Neural progenitor cell (in vitro differentiated cells): ENCODE data around the gene GSE1. TPM values are rescaled to one million over a fixed set of nuclear protein-coding genes. Genes with fewer than 3 reads are reported as not detected.

Source experiments
- DNase-seq: peaks from one replicate; pipeline ENCODE4 v3.0.0-alpha.2; 2016; ENCODE audit warnings: low spot score
- H2AFZ ChIP-seq: fragments of 200-600 bp; sonication (generic); replicated peaks from 2 replicates; pipeline ENCODE4 v1.6.1; 2016; ENCODE audit warnings: antibody characterized with exemption
- H3F3A ChIP-seq: fragments of 200-600 bp; sonication (generic); 2 replicates; pipeline ENCODE4 v1.6.1; 2016; ENCODE audit warnings: antibody characterized with exemption, low read depth
- H3K27ac ChIP-seq: fragments of 200-600 bp; sonication (generic); 2 replicates; pipeline ENCODE4 v1.5.1; 2016; ENCODE audit warnings: mild to moderate bottlenecking
- H3K27me3 ChIP-seq: fragments of 200-600 bp; sonication (generic); 2 replicates; pipeline ENCODE4 v1.6.1; 2016; ENCODE audit warnings: mild to moderate bottlenecking, moderate library complexity
- H3K36me3 ChIP-seq: fragments of 200-600 bp; sonication (generic); 2 replicates; pipeline ENCODE4 v1.5.1; 2016
- H3K4me1 ChIP-seq: fragments of 200-600 bp; sonication (generic); 2 replicates; pipeline ENCODE4 v1.6.1; 2016; ENCODE audit warnings: mixed run types
- H3K4me2 ChIP-seq: fragments of 200-600 bp; sonication (generic); 2 replicates; pipeline ENCODE4 v1.6.1; 2016
- H3K4me3 ChIP-seq: fragments of 200-600 bp; sonication (generic); 2 replicates; pipeline ENCODE4 v1.5.1; 2016
- H3K79me2 ChIP-seq: fragments of 200-600 bp; sonication (generic); 2 replicates; pipeline ENCODE4 v1.6.1; 2016; ENCODE audit warnings: low read depth
- H3K9ac ChIP-seq: fragments of 200-600 bp; sonication (generic); 2 replicates; pipeline ENCODE4 v1.6.1; 2016
- H3K9me3 ChIP-seq: fragments of 200-600 bp; sonication (generic); 2 replicates; pipeline ENCODE4 v1.5.1; 2016; ENCODE audit warnings: low read depth
- H4K20me1 ChIP-seq: fragments of 200-600 bp; sonication (generic); 2 replicates; pipeline ENCODE4 v1.6.1; 2016; ENCODE audit warnings: low read depth
- H3K27ac Mint-ChIP-seq: 3 replicates; pipeline ENCODE4 v1.8.0; 2021; ENCODE audit warnings: mixed read lengths
- H3K27me3 Mint-ChIP-seq: 2 replicates; pipeline ENCODE4 v1.8.0; 2022; ENCODE audit warnings: low read depth, mild to moderate bottlenecking, inconsistent platforms, moderate library complexity, mixed read lengths; ENCODE audit not compliant: insufficient read depth
- H3K36me3 Mint-ChIP-seq: 3 replicates; pipeline ENCODE4 v1.8.0; 2021; ENCODE audit warnings: mixed read lengths
- H3K4me1 Mint-ChIP-seq: 3 replicates; pipeline ENCODE4 v1.8.0; 2021; ENCODE audit warnings: mixed read lengths
- H3K4me3 Mint-ChIP-seq: 3 replicates; pipeline ENCODE4 v1.8.0; 2021; ENCODE audit warnings: mild to moderate bottlenecking, moderate library complexity, mixed read lengths
- H3K9me3 Mint-ChIP-seq: 3 replicates; pipeline ENCODE4 v1.8.0; 2020; ENCODE audit warnings: mixed read lengths
- EZH2 ChIP-seq: fragments of 200-600 bp; sonication (generic); IDR thresholded peaks from 2 replicates; pipeline ENCODE4 v1.6.1; 2017; ENCODE audit warnings: antibody characterized with exemption, mild to moderate bottlenecking, moderate library complexity
- EZH2phosphoT487 ChIP-seq: fragments of 200-600 bp; sonication (generic); IDR thresholded peaks from 2 replicates; pipeline ENCODE4 v1.6.1; 2017; ENCODE audit warnings: antibody characterized with exemption
- total RNA-seq: library from RNA; depleted of rRNA; stranded (reverse); fragments of >200 nt; gene quantifications from 2 replicates; pipeline ENCODE4 v1.2.3, GENCODE V29; 2015; ENCODE audit warnings: low replicate concordance
- TF ChIP-seq, protein P1 (sequence below): fragments of 200-600 bp; sonication (generic); IDR thresholded peaks from 2 replicates; pipeline ENCODE4 v1.5.1; 2017; ENCODE audit warnings: antibody characterized with exemption, mild to moderate bottlenecking

Gene GSE1
- total RNA-seq, 1 donor from 2014 or later = 7.7 TPM

DNA sequence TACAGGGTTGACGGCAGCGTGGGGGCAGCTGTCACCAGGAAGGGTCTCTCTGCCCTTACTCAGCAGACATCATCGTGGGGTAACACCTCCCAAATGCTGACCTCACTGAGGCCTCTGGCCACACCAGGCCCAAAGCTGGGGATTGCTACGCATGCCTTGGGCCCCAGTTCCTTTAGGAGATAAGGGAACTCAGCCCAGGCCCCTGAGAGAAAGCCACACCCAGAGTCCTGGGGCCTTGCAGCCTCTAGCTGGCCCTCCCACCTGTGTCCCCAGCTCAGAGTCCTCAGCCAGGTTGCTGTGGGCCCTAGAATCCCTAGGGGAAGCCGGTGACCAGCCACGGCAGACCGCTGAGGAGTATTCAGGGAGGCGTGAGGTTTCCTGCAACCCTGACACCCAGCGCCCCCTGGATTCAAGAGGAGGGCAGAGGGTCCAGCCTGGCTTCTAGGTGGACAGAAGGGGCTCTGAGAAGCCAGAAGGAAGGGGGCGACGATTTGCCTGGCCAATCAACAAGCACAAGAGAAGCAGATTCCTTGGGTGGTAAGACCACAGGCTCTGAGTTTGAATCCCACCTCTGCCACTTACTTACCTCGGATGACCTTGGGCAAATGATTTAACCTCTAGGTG, 85.9 kb downstream of the GSE1 start:
- no peak overlapping the region for H3K4me3 ChIP-seq
- no peak overlapping the region for H3K4me3 Mint-ChIP-seq
- no peaks in the 10 kb centered on the region for H3K36me3 Mint-ChIP-seq
- H4K20me1 ChIP-seq = no peaks in the 10 kb centered on the region
- no peak for TF ChIP-seq EZH2
- TF ChIP-seq, protein P1, sequence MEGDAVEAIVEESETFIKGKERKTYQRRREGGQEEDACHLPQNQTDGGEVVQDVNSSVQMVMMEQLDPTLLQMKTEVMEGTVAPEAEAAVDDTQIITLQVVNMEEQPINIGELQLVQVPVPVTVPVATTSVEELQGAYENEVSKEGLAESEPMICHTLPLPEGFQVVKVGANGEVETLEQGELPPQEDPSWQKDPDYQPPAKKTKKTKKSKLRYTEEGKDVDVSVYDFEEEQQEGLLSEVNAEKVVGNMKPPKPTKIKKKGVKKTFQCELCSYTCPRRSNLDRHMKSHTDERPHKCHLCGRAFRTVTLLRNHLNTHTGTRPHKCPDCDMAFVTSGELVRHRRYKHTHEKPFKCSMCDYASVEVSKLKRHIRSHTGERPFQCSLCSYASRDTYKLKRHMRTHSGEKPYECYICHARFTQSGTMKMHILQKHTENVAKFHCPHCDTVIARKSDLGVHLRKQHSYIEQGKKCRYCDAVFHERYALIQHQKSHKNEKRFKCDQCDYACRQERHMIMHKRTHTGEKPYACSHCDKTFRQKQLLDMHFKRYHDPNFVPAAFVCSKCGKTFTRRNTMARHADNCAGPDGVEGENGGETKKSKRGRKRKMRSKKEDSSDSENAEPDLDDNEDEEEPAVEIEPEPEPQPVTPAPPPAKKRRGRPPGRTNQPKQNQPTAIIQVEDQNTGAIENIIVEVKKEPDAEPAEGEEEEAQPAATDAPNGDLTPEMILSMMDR = peak; percentile 41
- no peak overlapping the region for H3K4me2 ChIP-seq
- peak; percentile 58 for DNase-seq
- no peak overlapping the region for H2AFZ ChIP-seq
- no peak overlapping the region for H3K9ac ChIP-seq
- H3K79me2 ChIP-seq = no peaks in the 10 kb centered on the region
- peaks cover 18% of the 10 kb centered on the region for H3K4me1 Mint-ChIP-seq
- H3F3A ChIP-seq = peaks cover 6% of the 10 kb centered on the region
- H3K27ac Mint-ChIP-seq = no peak overlapping the region
- no peaks in the 10 kb centered on the region for H3K36me3 ChIP-seq
- H3K27me3 ChIP-seq = no peaks in the 10 kb centered on the region
- H3K9me3 ChIP-seq = no peaks in the 10 kb centered on the region
- no peaks in the 10 kb centered on the region for H3K9me3 Mint-ChIP-seq
- no peaks in the 10 kb centered on the region for H3K4me1 ChIP-seq
- H3K27me3 Mint-ChIP-seq = peaks cover 9% of the 10 kb centered on the region
- H3K27ac ChIP-seq = no peak overlapping the region

GRCh38 chr16:85699628-85700027, 86.5 kb downstream of the GSE1 start:
- H3K27me3 ChIP-seq = no peaks in the 10 kb centered on the region
- no peak overlapping the region for H3K27ac ChIP-seq
- Mint-ChIP-seq H3K27ac (peak overlapping the region; percentile 79), H3K36me3 (no peaks in the 10 kb centered on the region), H3K27me3 (peaks cover 9% of the 10 kb centered on the region), H3K4me3 (no peak overlapping the region), H3K9me3 (no peaks in the 10 kb centered on the region), H3K4me1 (peaks cover 18% of the 10 kb centered on the region)
- H3K4me1 ChIP-seq = no peaks in the 10 kb centered on the region
- H3F3A ChIP-seq = peaks cover 6% of the 10 kb centered on the region
- H3K9ac ChIP-seq = no peak overlapping the region
- H3K4me2 ChIP-seq = no peak overlapping the region
- H3K4me3 ChIP-seq = no peak overlapping the region
- no peaks in the 10 kb centered on the region for H3K9me3 ChIP-seq
- H2AFZ ChIP-seq = no peak overlapping the region
- no peaks in the 10 kb centered on the region for H3K36me3 ChIP-seq
- DNase-seq = no peak
- TF ChIP-seq EZH2phosphoT487 = no peak
- H4K20me1 ChIP-seq = no peaks in the 10 kb centered on the region
- H3K79me2 ChIP-seq = no peaks in the 10 kb centered on the region

DNA sequence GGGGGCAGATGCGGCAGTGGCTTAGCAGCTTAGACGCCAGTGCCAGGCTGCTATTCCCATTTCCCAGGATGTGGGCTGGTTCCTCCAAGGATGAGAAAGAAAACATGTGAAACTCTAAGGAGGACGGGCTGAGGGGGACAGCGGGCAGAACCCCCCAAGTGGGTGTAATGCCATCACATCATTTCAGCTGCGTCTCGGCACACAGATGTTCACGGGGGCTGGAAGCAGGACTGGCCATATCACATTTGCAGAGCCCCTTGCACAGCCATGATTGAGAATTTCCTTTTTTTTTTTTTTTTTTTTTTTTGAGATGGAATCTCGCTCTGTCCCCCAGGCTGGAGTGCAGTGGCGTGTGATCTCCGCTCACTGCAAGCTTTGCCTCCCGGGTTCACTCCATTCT, 90.9 kb downstream of the GSE1 start:
- H2AFZ ChIP-seq = no peak overlapping the region
- no peaks in the 10 kb centered on the region for H3K79me2 ChIP-seq
- H3K27ac Mint-ChIP-seq = no peak overlapping the region
- no peak overlapping the region for H3K4me3 Mint-ChIP-seq
- H3K4me3 ChIP-seq = no peak overlapping the region
- H3K27me3 Mint-ChIP-seq = peaks cover 2% of the 10 kb centered on the region
- H3K27ac ChIP-seq = no peak overlapping the region
- no peak for DNase-seq
- TF ChIP-seq EZH2 (no peak), EZH2phosphoT487 (no peak)
- TF ChIP-seq, protein P1 = no peak
- peaks cover 6% of the 10 kb centered on the region for H3F3A ChIP-seq
- no peaks in the 10 kb centered on the region for H3K4me1 ChIP-seq
- H3K9me3 ChIP-seq = no peaks in the 10 kb centered on the region
- H4K20me1 ChIP-seq = no peaks in the 10 kb centered on the region
- no peaks in the 10 kb centered on the region for H3K36me3 Mint-ChIP-seq
- no peak overlapping the region for H3K9ac ChIP-seq
- H3K36me3 ChIP-seq = no peaks in the 10 kb centered on the region
- no peak overlapping the region for H3K4me2 ChIP-seq
- peaks cover 11% of the 10 kb centered on the region for H3K4me1 Mint-ChIP-seq
- H3K27me3 ChIP-seq = no peaks in the 10 kb centered on the region
- H3K9me3 Mint-ChIP-seq = no peaks in the 10 kb centered on the region
